Measurements from ENCODE around the gene ZNF430.

GRCh38 chr19:21094347-21095025 lies 74.0 kb downstream of the ZNF430 start:
- TF ChIP-seq EZH2 (IDR thresholded peaks at IDR 0.05; ENCODE audit: insufficient read depth, poor library complexity, severe bottlenecking) (no peak), EZH2phosphoT487 (IDR thresholded peaks at IDR 0.05; ENCODE audit: insufficient read depth, low read depth) (no peak)

All from GM23248 (cell line).